ENCODE results near the gene THNSL1.
"Not testable (repeated sequence)": the region's sequence is repeated elsewhere in the genome, so short reads cannot be mapped to it uniquely, and the experiment has no call there.

THNSL1 gene

GRCh38 chr10:25011591-25011990 is 4.8 kb upstream of the THNSL1 start:
- not testable (repeated sequence) for DNase-seq

DNA sequence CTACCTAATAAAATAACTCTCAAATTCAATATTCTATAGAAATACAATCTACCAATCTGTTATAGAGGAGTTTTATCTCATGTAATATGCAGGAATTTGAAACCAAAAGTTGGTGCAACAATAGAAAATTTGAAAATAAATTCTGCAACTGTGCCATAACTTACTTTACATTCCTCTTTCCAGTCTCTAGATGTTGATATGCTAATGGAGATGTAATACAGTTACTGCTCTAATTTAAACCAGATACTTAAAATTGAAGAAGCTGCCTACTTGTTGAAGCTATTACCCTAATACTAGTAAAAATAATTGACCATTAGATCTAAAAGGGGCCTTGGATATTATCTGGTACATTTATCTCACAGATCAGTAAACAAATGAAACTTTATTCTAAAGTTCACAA is 1.8 kb upstream of the THNSL1 start:
- no peak for DNase-seq

- peak; percentile 94 for DNase-seq
Observed at GRCh38 chr10:25015828-25016375, 510 bp upstream of the THNSL1 start, which contains the start of gene ENKUR. Gene ENKUR, minus strand, starts transcription at chr10:25016158. Its CDS starts 222 bp downstream, at chr10:25015936.

DNA sequence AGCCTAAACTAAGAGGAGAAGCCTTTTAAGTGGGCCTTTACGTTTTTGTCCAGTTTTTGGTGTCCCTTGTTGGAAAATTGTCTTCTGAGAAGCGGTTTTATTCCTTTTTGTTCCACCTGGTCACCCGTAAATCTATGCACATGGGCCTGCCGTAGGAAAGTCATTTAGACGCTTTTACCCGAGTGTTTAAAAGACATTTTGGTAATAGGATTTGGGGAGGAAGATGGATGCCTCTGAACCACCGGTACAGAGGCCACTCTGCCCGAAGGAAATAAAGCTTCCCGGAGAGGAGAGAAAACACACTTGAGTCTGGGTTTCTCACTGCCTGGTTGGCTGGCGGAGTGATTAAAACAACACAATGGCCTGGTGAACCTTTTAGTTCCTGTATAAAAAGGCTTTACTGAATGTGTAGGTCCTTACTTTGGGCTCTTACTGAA is 760 bp downstream of the THNSL1 start:
- peak; percentile 35 for DNase-seq

- DNase-seq = no peak
Observed at GRCh38 chr10:25017661-25018060, 1.2 kb downstream of the THNSL1 start.

DNA sequence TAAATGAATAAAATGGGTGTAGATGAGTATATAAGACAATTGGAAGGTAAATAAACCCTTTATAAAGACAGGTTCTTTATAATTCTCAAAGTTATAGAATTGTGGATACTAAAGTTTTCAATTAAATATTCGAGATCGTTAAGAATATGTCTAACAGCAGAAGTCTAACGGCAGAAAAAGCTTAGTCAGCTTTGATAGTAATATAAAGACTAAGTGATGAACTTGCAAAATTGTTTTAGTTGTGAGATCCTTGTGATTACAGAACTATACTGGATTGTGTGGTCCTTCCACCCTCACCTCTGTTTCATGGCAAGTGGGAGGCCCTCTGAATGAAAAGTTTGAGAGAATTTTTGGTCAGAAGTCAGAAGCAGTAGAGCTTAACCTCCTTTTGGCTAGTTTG is 2.3 kb downstream of the THNSL1 start:
- DNase-seq = no peak

DNA sequence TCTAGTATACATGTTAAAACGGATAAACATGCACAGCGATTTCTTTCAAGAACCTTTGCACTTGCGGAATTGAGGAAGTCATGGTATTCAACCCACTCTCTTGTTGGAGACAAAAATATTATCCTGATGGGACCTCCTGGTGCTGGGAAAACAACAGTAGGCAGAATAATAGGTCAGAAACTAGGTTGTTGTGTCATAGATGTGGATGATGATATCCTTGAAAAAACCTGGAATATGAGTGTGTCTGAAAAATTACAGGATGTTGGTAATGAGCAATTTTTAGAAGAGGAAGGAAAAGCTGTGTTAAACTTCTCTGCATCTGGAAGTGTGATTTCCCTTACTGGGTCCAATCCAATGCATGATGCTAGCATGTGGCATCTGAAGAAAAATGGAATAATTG is 6.9 kb downstream of the THNSL1 start:
- no peak for DNase-seq

- no peak for DNase-seq
Observed at GRCh38 chr10:25024528-25024927, 8.1 kb downstream of the THNSL1 start.

- DNase-seq = no peak
Observed at GRCh38 chr10:25026463-25026862, 10.1 kb downstream of the THNSL1 start.

DNA sequence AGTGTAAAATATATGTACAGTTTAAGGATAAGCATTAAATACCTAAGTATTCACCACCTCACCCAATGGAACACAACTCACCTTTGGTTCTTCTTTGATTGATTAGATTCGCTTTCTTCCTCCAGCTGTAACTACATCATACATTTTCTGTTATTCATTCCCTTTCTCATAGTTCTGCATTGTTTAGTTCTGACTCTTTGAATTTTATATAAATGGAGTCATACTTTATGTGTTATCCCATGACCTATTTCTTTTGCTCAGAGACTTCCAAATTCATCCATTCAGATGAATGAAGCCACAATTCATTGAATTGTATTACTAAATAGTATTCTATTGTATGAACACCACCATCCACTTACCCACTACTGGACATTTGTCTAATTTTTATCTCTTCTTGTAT is 12.3 kb downstream of the THNSL1 start:
- no peak for DNase-seq

- no peak for DNase-seq
Observed at GRCh38 chr10:25029519-25029918, 13.1 kb downstream of the THNSL1 start.

DNA sequence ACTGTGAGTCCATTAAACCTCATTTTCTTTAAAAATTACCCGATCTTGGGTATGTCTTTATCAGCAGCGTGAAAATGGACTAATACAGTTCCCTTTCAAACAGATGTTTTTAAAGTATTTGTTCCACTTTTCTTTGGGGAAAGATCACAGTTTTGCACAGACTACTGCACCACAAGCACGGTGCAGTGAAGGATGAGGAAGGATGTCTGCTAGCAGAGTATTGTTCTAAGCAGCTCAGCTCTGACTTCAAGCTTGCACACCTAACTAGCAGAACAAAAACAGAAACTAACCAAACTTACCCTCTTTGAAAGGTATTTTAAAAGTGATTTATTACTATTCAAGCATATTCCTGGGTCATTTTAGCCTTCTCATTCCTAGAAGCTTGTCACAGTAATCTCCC is 20.0 kb downstream of the THNSL1 start:
- DNase-seq = no peak

DNA sequence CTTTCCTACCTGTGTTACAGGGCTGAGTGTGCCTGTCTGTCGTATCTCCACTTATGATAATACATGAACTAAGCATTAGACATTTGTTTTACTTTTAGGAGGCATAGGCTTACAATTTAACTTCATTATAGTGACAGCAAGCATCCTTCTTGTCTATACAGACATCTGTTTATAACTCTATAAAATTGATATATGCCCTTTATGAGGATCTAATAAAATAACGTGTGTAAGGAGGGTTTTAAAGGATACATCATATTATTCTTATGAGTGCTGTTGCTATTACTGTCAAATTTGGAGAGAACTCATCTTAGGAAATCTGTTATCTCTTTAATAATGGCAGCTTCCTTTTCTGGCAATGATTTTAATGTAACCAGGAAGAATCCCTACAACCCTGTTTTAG is 21.9 kb downstream of the THNSL1 start:
- DNase-seq = no peak

- no peak for DNase-seq
Observed at GRCh38 chr10:25039531-25039930, 23.1 kb downstream of the THNSL1 start.

DNA sequence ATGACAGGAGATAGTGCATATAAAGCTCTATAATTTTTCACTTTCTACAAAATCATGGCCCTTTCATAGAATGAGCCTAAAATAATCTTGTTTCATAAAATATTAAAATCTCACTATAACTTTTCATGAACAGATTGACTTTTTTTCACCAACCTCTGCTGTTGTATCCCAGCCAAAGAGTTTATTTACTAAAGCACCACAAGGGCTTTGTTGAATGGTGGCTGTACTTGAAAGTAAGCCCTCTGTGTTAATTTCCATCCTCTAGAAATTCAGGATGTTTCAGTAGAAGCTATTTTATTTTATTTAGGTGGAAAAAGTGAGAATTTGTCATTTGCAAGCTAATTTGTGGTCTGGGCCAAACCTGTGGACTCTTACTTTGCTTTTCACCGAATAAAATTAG is 30.2 kb downstream of the THNSL1 start:
- DNase-seq = no peak

DNA sequence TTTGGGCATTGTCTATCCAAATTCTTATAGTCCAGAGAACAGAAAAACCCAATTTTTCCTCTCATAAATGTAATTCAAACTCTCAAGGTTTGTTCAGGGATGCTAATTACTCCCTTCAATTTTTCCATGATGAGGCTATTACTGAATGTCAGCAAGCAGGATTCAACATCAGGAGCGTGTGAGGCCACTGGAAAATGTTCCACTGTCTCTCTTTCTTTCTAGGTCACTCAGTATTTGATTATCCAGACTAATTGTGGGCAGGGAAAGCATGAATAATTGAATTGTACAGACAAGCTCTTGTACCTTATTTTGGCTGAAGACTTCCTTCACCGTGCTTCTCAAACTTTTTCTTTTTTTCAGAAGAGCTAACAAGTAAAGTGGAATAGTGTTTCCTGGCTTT is 30.7 kb downstream of the THNSL1 start:
- no peak for DNase-seq

GRCh38 chr10:25047591-25048301 is 31.3 kb downstream of the THNSL1 start:
- no peak for DNase-seq

- DNase-seq = no peak
Observed at GRCh38 chr10:25048450-25048849, 32.0 kb downstream of the THNSL1 start.

- DNase-seq = no peak
Observed at GRCh38 chr10:25049966-25050365, 33.6 kb downstream of the THNSL1 start.

DNA sequence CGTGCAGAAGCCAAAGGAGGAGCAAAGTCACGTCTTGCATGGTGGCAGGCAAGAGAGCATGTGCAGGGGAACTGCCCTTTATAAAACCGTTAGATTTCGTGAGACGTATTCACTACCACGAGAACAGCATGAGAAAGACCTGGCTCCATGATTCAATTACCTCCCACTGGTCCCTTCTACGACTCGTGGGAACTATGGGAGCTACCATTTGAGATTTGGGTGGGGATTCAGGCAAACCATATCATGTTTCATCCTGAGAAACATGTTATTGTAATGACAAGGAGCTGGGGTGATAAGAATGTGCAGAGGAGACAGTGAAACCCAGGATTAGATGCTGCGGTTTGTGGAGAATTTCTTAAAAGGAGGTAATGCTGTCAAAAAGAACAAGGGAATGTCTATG is 34.0 kb downstream of the THNSL1 start:
- DNase-seq = no peak

GRCh38 chr10:25052012-25052411 is 35.6 kb downstream of the THNSL1 start:
- DNase-seq = no peak

GRCh38 chr10:25056726-25057125 is 40.3 kb downstream of the THNSL1 start:
- no peak for DNase-seq

- no peak for DNase-seq
Observed at GRCh38 chr10:25057886-25058285, 41.5 kb downstream of the THNSL1 start.

DNA sequence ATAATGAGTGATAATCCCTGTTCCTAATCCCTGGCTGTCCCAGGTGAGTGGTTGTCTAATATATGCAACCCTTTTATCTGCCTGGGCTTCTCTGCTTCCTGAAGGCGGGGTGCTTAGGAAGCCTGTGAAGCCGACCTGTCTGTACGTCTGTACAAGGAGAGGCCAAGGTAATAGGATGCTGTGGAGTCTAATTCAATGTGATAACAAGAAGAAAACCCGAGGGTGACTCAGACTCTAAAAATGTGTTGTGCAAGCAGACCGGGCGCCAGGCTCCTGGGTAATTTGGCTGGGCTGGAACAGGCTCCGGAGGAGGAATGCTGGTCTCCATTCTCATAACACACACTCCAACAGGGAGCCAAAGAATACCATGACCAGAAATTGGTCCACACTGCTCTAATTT is 43.6 kb downstream of the THNSL1 start:
- DNase-seq = no peak

DNA sequence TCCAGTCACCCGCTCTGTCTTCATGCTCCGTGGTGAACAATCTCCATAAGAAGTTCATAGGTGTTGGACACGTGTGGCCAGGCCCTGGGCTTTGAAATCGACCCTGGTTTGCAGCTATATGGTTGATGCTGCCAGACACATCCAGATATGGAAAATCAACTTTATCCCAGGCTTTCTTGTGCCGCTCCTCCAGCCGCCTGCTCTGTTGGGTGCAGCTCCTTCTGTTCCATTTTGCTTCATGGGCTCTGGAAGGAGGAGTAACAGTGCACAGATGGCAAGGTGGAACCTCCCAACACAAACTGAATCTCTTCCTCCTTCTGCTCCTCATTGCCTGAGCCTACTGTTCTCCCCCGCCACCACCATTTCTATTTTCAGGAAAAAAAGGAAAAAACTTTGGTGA is 44.7 kb downstream of the THNSL1 start:
- DNase-seq = no peak
